ENCODE data around the gene HFE.
A peak's percentile ranks its signal among the peaks of the same experiment; 100 is the strongest.
"Not testable (repeated sequence)": the region's sequence is repeated elsewhere in the genome, so short reads cannot be mapped to it uniquely, and the experiment has no call there.

The HFE gene

DNA sequence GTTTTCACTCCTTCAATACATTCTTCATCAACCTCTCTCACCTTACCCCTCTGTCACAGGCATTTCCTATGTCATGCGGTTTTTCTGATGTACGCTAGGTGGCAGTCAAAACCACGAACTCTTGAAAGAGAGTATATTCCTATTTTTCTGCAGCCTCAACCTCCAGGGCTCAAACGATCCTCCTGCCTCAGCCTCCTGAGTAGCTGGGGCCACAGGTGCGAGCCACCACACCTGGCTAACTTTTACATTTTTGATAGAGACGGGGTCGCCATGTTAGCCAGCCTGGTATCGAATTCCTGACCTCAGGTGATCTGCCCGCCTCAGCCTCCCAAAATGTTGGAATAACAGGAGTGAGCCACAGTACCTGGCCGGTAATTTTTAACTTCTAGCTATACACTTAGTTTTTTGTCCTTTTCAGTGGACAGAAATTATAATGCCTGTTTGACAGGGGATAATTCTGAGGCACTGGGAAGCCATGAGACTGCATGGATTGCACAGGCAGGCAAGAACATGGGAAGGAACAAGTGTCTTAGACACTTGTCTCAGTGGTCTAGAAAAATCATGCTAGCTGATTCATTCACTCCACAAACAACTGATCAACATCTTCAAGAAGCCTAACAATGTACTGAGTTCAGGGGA, 22.5 kb upstream of the HFE start:
- peak; percentile 29 to 61 for DNase-seq

DNA sequence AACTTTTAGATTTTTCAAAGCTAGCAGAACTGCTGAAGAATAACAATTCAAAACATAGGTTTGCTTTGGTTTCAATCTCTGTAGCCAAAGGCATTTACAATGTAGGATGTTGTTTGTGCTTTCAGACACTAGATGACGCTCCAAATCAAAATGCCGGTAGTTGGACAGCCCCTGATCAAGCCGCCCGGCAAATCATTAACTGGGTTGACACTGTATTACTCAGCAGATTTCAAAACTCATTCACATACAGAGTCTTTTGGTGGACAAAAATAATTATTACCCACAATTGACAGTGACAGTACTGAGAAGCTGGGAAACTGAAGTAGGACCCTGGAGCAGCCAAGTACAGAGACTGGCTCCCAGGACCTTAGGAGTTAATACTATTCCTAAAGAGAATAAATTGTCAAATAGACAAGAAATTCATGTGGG, 21.3 kb upstream of the HFE start:
- peak; percentile 52 to 81 for DNase-seq

DNA sequence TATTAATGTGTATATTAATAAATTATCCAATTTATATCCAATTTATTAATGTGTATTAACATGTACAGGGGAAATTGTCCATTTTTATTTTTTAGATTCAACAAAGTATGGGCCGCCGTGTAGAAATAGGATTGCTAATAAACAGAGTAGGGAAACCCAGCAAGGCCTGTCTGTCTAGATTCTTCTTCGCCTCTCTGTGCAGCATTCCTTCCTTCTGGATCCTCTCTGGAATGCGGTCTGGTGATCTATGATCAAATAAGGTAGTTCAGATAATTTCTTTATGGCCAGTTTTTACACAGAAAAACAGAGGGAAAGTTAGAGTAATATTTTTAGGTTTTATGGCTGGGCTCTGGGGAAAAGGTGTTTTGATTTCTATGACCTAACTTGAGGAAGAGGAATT, 19.9 kb upstream of the HFE start:
- no peak for DNase-seq

GRCh38 chr6:26068036-26068435, 19.2 kb upstream of the HFE start:
- DNase-seq: no peak

- DNase-seq: no peak
Measured at GRCh38 chr6:26071135-26071534, 16.1 kb upstream of the HFE start.

GRCh38 chr6:26075063-26075717, 12.0 kb upstream of the HFE start:
- no peak for DNase-seq

- DNase-seq: not testable (repeated sequence)
Measured at GRCh38 chr6:26078066-26078465, 9.2 kb upstream of the HFE start.

- DNase-seq: not testable (repeated sequence)
Measured at GRCh38 chr6:26081096-26081495, 6.1 kb upstream of the HFE start.

- no peak for DNase-seq
Measured at GRCh38 chr6:26086211-26086610, 1.0 kb upstream of the HFE start.

DNA sequence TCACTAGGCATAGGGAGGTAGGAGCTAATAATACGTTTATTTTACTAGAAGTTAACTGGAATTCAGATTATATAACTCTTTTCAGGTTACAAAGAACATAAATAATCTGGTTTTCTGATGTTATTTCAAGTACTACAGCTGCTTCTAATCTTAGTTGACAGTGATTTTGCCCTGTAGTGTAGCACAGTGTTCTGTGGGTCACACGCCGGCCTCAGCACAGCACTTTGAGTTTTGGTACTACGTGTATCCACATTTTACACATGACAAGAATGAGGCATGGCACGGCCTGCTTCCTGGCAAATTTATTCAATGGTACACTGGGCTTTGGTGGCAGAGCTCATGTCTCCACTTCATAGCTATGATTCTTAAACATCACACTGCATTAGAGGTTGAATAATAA, 1.1 kb downstream of the HFE start:
- DNase-seq: no peak

GRCh38 chr6:26089272-26089671, 2.0 kb downstream of the HFE start:
- DNase-seq: no peak

DNA sequence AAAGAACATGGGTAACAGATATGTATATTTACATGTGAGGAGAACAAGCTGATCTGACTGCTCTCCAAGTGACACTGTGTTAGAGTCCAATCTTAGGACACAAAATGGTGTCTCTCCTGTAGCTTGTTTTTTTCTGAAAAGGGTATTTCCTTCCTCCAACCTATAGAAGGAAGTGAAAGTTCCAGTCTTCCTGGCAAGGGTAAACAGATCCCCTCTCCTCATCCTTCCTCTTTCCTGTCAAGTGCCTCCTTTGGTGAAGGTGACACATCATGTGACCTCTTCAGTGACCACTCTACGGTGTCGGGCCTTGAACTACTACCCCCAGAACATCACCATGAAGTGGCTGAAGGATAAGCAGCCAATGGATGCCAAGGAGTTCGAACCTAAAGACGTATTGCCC, 5.2 kb downstream of the HFE start:
- DNase-seq: no peak

DNA sequence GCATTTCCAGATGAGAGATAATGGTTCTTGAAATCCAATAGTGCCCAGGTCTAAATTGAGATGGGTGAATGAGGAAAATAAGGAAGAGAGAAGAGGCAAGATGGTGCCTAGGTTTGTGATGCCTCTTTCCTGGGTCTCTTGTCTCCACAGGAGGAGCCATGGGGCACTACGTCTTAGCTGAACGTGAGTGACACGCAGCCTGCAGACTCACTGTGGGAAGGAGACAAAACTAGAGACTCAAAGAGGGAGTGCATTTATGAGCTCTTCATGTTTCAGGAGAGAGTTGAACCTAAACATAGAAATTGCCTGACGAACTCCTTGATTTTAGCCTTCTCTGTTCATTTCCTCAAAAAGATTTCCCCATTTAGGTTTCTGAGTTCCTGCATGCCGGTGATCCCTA, 6.8 kb downstream of the HFE start:
- no peak for DNase-seq

DNA sequence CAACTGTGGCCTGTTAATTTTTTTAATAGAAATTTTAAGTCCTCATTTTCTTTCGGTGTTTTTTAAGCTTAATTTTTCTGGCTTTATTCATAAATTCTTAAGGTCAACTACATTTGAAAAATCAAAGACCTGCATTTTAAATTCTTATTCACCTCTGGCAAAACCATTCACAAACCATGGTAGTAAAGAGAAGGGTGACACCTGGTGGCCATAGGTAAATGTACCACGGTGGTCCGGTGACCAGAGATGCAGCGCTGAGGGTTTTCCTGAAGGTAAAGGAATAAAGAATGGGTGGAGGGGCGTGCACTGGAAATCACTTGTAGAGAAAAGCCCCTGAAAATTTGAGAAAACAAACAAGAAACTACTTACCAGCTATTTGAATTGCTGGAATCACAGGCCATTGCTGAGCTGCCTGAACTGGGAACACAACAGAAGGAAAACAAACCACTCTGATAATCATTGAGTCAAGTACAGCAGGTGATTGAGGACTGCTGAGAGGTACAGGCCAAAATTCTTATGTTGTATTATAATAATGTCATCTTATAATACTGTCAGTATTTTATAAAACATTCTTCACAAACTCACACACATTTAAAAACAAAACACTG, 10.1 kb downstream of the HFE start:
- DNase-seq: peak; percentile 28 to 78

DNA sequence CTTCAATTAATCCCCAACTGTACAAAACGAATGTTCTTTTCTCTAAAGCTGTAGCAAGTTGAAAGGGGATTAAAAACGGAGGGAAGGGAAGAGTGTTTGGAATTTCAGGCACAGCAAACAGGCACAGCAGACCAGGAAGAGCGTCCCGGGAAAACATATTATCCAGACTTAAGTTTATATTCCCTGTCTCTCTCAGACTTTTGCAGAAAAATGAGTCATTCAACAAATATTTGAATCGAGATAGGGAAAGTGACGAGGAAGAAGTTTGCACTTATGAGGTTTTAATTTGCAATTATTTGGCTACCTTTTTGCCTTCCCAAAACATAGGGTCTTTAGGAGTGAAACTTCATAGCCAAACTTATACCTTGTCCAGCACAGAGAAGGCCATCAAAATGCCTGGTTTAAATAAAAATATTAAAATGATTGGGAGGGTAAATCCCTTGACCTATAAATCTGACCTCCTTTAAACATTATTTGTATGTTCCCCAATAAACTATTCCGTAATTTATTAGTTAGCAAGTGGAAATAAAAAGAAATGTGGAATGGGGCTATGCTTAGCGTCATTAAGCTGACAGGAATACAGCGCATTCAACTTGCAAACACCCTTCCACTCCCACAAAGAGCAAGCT, 16.0 kb downstream of the HFE start:
- no peak for DNase-seq

GRCh38 chr6:26103770-26104456, 16.7 kb downstream of the HFE start:
- DNase-seq: peak; percentile 95 to 96

DNA sequence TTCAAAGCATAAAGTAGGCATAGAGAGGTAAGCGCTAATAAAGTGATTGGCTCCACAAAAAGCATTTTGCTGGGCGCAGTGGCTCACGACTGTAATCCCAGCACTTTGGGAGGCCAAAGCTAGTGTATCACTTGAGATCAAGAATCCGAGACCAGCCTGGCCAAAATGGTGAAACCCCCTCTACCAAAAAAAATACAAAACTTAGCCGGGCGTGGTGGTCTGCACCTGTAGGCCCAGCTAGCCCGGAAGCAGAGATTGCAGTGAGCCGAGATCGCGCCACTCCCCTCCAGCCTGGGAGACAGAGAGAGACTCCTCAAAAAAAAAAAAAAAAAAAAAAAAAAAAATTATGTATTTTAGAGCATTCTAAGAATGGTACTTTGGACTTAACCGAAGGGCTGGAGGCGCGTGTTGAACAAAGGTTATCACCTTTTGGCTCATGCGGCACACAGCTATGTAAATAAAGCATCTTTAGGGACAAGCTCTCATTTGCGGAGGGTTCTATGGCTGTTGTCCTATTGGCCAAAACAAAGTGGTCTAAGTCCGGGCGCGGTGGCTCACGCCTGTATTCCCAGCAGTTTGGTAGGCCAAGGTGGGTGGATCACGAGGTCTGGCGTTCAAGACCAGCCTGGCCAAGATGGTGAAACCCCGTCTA, 17.4 kb downstream of the HFE start:
- peak in 1 of 2 experiments; percentile 34 for DNase-seq

GRCh38 chr6:26105109-26105730, 18.0 kb downstream of the HFE start:
- no peak for DNase-seq

DNA sequence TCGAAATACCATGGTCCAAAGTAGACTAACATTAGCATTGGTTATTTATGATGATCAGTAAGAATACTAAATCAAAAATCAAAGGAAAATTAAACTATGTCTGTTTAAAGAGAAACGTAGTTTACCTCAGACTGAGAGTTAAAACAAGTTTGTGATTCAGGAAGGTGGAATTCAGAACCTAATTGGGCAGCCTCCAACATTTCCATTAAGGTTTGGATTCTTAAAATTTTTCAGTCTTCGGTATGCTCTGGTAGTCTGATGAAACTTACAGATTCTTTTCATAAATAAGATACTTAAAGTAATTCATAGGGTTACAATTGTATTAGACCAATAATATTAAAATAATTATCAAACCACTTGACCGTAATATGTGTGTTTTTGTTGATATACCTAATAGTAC, 18.6 kb downstream of the HFE start:
- no peak for DNase-seq

DNA sequence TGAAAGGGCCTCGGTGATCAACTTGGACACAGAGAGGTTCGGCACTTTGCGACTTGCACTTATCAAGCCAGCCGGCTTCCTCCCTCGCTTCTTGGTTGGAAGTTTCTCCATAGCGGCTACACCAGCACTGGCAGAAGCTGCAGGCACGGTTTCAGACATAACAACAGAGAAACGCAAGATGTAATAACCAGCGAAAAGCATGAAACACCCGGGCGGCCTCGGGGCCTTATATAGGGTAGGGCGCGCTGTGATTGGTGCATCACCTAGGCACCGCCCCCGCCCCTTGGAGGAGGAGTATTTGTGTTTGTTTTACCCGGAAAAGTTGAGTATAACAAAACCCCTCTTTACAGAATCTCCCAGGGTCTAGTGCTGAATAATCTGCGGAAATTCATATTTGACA, 20.7 kb downstream of the HFE start:
- DNase-seq: no peak

DNA sequence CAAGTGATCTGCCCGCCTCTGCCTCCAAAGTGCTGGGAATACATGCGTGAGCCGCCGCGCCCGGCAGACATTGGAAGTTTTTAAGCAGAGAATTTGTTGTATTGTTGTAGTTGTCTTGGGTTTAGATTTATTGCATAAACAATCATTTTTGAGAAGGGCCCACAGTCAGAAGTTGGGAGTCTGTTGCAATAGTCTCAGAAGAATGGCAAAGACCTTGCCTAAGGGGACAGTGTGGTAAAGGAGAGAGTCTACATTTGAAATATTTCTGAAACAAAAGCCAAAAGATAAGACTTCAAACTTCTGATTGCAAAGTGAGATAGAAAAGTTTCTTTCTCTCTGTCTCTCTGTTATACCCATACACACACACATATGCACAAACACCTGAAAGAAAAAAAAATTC, 22.5 kb downstream of the HFE start:
- DNase-seq: no peak

DNA sequence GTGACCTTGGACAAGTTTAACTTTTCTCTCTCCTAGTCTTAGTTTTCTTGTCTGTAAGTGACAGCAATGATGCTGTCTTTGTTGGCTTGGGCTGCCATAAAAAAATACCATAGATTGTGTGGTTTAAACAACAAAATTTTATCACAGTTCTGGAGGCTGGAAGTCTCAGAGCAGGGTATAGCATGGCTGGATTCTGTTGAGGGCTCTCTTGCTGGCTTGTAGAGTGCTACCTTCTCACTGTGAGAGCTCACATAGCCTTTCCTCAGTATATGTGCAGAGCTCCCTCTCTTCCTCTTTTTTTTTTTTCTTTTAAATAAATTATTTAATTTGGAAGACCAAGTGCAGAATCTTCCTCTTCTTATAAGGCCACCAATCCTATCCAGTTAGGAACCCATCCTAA, 26.3 kb downstream of the HFE start:
- no peak for DNase-seq

Data from NCI-H526 (cell line).